KBM-7 (cell line): ENCODE data around the gene OR1L4.

Experiments used
- DNase-seq: peaks from one replicate; pipeline ENCODE4 v3.0.0-alpha.2; 2015
- in situ Hi-C: fragments of 300-500 bp; cut with MboI; formaldehyde crosslinking; loops from 2 replicates; pipeline ENCODE4 v1.14.3; 2020; ENCODE audit warnings: low sequenced_read_pairs, low pct_unique_long_range_greater_than_20kb, mixed read lengths

Gene OR1L4, protein sequence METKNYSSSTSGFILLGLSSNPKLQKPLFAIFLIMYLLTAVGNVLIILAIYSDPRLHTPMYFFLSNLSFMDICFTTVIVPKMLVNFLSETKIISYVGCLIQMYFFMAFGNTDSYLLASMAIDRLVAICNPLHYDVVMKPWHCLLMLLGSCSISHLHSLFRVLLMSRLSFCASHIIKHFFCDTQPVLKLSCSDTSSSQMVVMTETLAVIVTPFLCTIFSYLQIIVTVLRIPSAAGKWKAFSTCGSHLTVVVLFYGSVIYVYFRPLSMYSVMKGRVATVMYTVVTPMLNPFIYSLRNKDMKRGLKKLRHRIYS

GRCh38 chr9:122723690-122724089, at the start of gene OR1L4:
OR1L4 (plus strand) TSS chr9:122723990; CDS start chr9:122723990, 0 bp downstream.
- DNase-seq: no peak
- in situ Hi-C loops: no loop called here

DNA sequence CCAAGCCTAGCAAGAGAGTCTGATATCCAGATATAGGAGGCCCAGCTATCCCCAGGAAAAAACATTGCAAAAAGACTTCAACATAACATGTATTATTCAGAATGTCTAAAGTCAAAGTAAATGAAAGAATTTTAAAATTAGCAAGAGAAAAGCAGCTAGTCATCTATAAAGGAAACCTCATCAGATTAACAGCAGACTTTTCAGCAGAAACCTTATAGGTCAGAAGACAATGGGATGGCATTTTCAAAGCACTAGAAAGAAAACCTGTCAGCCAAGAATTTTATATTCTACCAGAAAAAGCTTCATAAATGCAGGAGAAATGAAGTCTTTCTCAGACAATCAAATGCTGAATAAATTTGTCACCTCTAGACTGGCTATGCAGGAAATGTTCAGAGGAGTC, 38.9 kb upstream of the OR1L4 start:
- DNase-seq: no peak
- in situ Hi-C loops: no loop called here

DNA sequence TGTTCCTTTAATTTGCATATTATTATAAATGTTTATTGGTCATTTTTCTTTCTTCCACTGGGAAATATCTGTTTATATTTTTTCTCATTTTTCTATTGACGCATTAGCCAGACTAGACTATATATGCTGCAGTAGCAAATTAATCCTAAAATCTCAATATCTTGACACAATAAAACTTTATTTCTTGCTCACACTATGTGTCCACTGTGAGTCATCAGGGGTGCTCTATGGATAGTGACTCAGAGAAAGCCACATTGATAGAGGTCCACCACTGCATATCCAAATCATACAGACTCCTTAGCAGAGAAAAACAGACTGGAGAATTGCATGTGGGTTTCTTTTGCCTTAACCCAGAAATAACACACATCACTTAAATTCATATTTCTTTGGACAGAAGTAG, 28.1 kb upstream of the OR1L4 start:
- in situ Hi-C loops: no loop called here
- DNase-seq: no peak

DNA sequence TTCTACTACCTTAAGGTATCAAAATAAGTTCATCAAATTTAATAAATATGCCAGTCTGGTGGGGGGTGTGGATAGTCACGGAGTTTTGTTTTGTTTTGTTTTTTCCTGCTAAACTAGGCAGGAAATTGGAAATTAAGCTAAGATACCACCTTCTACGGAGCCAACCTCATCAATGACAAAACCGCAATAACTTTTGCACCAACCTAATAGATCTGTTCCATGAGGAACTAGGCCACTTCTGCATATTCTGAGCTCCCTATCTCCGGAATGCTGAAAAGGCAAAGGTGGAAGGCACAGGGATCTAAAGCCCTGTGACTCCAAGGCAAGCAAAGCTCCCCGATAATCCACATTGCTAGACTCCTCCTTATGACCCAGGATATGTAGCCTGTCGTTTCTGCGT, 5.8 kb upstream of the OR1L4 start:
- no peak for DNase-seq
- in situ Hi-C loops: no loop called here

GRCh38 chr9:122719218-122719617, 4.6 kb upstream of the OR1L4 start:
- in situ Hi-C loops: no loop called here
- DNase-seq: no peak

GRCh38 chr9:122742003-122742402, 18.2 kb downstream of the OR1L4 start, which contains the start of gene OR1L6:
OR1L6 (plus strand) TSS chr9:122742303; CDS start chr9:122749848, 7,545 bp downstream.
- in situ Hi-C loops: no loop called here
- no peak for DNase-seq

GRCh38 chr9:122754825-122755224, 31.0 kb downstream of the OR1L4 start:
- no peak for DNase-seq
- in situ Hi-C loops: no loop called here

DNA sequence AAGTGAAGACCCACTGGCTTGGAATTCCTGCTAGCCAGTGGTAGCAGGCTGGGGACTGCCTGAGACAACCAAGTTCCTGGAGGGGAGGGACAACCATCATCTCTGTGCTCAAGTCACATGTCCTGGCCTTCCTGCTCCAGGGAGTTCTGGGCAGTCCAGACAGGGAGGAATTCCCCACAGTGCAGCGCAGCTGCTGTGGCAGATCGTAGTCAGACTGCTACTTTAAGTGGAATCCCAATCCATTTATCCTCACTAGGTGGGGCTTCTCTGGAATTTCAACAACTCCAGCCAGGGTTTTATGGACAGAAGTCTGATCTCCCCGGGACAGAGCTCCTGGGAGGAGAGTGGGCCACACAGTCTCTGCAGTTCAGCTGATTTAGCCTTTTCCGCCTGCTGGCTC, 44.0 kb downstream of the OR1L4 start:
- no peak for DNase-seq
- in situ Hi-C loops: no loop called here
